Stimulated activated effector memory CD8-positive, alpha-beta T cell treated with anti-CD3 and anti-CD28 coated beads, Interleukin-12 subunit alpha, Interleukin-12 subunit beta, amount 100 ng/mL, for 72 hours (primary cell): ENCODE data around the gene PIK3AP1.

ENCODE experiments used
- ATAC-seq: fragments of 150-1000 bp; cut with Tn5 transposase; 2 replicates; pipeline ENCODE4 v1.10.0; 2021
- DNase-seq, 2 donors: peaks; one replicate each; pipeline ENCODE4 v3.0.0; 2021 to 2022; ENCODE audit warnings: low spot score in 2 of 2
- H3K27ac Mint-ChIP-seq: one replicate; pipeline ENCODE4 v1.8.0; 2022; ENCODE audit warnings: mild to moderate bottlenecking, mixed read lengths
- H3K36me3 Mint-ChIP-seq: one replicate; pipeline ENCODE4 v1.8.0; 2022; ENCODE audit warnings: mild to moderate bottlenecking, mixed read lengths
- H3K4me1 Mint-ChIP-seq: one replicate; pipeline ENCODE4 v1.8.0; 2022; ENCODE audit warnings: mixed read lengths
- H3K4me3 Mint-ChIP-seq: one replicate; pipeline ENCODE4 v1.8.0; 2022; ENCODE audit warnings: mild to moderate bottlenecking, mixed read lengths
- H3K9me3 Mint-ChIP-seq: one replicate; pipeline ENCODE4 v1.8.0; 2022; ENCODE audit warnings: mixed read lengths

The PIK3AP1 gene

DNA sequence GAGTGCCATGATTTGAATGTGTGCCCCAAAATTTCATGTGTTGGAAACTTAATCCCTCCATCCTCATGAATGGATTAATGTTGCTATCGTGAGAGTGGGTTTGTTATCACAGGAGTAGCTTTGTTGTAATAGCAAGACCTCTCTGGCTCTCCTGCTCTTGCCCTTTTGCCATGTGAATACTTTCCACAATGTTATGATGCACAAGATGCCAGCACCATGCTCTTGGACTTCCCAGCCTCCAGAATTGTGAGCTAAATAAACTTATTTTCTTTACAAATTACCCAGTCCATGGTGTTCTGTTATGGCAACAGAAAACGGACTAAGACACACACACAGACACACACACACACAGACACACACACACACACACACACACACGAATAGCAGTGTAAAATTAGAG lies 82.2 kb downstream of the PIK3AP1 start:
- peaks cover 8% of the 10 kb centered on the region for H3K4me1 Mint-ChIP-seq
- ATAC-seq (no peak), DNase-seq (no peak)
- peaks cover 38% of the 10 kb centered on the region for H3K36me3 Mint-ChIP-seq
- no peak overlapping the region for H3K4me3 Mint-ChIP-seq
- no peaks in the 10 kb centered on the region for H3K9me3 Mint-ChIP-seq
- H3K27ac Mint-ChIP-seq: peak overlapping the region; percentile 15

DNA sequence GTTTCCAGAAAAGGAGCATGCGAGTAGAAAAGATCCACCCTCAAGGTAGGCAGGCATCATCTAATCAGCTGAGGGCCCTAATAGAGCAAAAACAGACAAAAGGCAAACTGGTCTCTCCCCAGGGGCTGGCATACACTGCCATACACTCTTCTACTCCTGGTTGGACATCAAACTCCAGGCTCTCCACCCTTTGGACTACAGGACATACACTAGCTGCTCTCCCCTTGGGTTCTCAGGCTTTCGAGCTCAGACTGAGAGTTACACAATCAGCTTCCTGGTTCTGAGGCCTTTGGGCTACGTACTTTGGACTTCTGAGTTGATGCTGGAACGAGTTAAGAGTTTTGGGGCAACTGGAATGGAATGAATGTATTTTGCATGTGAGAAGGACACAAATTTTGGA lies 82.6 kb downstream of the PIK3AP1 start:
- H3K9me3 Mint-ChIP-seq: no peaks in the 10 kb centered on the region
- no peak overlapping the region for H3K4me3 Mint-ChIP-seq
- DNase-seq (no peak), ATAC-seq (no peak)
- H3K27ac Mint-ChIP-seq: peak overlapping the region; percentile 15
- H3K4me1 Mint-ChIP-seq: peaks cover 8% of the 10 kb centered on the region
- H3K36me3 Mint-ChIP-seq: peaks cover 41% of the 10 kb centered on the region

DNA sequence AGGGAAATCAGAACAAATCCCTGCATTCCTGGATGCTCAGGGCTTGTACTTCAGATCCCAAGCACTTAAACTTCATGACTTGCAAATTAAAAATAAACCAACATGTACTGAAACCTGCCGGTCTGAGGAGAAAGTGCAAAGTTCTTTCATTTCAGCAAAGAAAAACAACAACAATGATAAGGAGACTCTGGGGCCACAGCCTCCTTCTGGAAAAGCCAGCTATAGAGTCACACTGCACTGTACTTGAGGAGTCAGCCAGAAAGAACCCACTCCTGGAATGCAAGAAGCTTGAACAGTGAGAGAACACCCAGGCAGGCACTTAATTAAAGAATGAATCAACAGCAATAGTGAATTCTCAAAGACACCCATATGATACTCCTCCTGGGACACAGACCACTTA lies 83.8 kb downstream of the PIK3AP1 start:
- ATAC-seq (no peak), DNase-seq (no peak)
- Mint-ChIP-seq H3K4me3 (no peak overlapping the region), H3K36me3 (peaks cover 50% of the 10 kb centered on the region), H3K4me1 (no peaks in the 10 kb centered on the region), H3K27ac (peak overlapping the region; percentile 77), H3K9me3 (no peaks in the 10 kb centered on the region)

GRCh38 chr10:96632974-96633710 lies 87.2 kb downstream of the PIK3AP1 start:
- peaks cover 57% of the 10 kb centered on the region for H3K36me3 Mint-ChIP-seq
- ATAC-seq: no peak
- no peak overlapping the region for H3K4me3 Mint-ChIP-seq
- DNase-seq: no peak
- no peaks in the 10 kb centered on the region for H3K9me3 Mint-ChIP-seq
- no peaks in the 10 kb centered on the region for H3K4me1 Mint-ChIP-seq
- H3K27ac Mint-ChIP-seq: no peak overlapping the region

DNA sequence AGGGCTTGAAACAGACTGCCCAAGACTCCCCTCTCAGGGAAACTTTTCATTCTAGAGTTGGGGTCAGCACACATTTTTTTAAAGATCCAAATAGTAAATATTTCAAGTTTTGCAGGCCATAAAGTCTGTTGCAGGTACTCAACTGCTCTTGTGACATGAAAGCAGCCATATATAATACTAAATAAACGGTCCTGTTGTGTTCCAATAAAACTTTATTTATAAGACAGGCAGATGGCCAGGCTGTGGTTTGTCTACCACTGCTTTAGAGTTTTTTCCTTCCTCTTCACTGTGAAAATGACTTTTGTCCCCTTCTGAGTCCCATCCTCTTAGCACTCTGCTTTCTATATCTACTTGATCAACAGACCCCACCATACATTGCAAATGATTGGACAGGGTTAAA lies 93.0 kb downstream of the PIK3AP1 start:
- Mint-ChIP-seq H3K27ac (no peak overlapping the region), H3K36me3 (peaks cover 78% of the 10 kb centered on the region), H3K4me1 (no peaks in the 10 kb centered on the region), H3K9me3 (no peaks in the 10 kb centered on the region), H3K4me3 (no peak overlapping the region)
- DNase-seq (no peak), ATAC-seq (no peak)

DNA sequence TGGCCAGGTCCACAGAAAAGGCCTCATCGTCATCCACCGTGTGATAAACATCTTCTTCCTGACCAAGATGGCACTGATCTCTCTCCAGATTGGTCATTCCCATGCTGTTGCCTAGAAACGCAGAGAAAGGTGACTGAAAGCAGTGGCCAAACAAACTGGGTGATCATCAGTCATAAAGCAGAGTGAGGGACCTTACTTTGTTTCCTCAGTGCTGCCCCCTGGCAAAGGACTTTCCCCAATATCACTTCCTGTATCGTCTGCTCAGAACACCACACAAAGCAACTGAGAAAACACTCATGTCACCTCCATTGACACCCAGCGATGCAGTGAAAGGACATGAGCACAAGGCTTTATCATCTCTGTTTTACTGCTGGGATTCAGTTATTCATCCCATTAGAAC lies 93.5 kb downstream of the PIK3AP1 start:
- H3K4me3 Mint-ChIP-seq: no peak overlapping the region
- H3K27ac Mint-ChIP-seq: no peak overlapping the region
- DNase-seq (no peak), ATAC-seq (peak; percentile 55)
- H3K4me1 Mint-ChIP-seq: no peaks in the 10 kb centered on the region
- H3K36me3 Mint-ChIP-seq: peaks cover 73% of the 10 kb centered on the region
- H3K9me3 Mint-ChIP-seq: no peaks in the 10 kb centered on the region

DNA sequence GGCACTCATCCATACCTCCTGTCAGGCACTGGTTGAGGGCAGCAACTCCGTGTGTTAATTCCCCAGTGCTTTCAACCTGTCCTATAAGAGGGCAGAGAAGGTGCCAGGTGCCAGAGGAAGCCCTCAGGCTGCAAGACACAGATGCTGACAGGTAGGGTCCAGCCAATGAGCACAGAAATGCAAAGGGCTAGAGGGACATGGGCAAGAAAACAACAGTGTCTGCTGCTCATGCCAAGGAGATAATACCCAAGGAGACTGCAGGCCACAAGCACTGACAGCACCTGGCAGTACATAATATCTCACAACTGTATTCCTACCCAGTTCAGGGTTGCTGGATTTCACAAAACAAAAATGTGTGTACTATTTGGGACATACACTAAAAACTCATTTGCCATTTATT lies 95.1 kb downstream of the PIK3AP1 start:
- H3K9me3 Mint-ChIP-seq: no peaks in the 10 kb centered on the region
- no peak overlapping the region for H3K27ac Mint-ChIP-seq
- DNase-seq (no peak), ATAC-seq (no peak)
- no peak overlapping the region for H3K4me3 Mint-ChIP-seq
- H3K4me1 Mint-ChIP-seq: no peaks in the 10 kb centered on the region
- peaks cover 67% of the 10 kb centered on the region for H3K36me3 Mint-ChIP-seq

- DNase-seq (no peak), ATAC-seq (no peak)
- Mint-ChIP-seq H3K4me3 (no peak overlapping the region), H3K36me3 (peaks cover 60% of the 10 kb centered on the region), H3K27ac (no peak overlapping the region), H3K4me1 (no peaks in the 10 kb centered on the region), H3K9me3 (no peaks in the 10 kb centered on the region)
Observed at GRCh38 chr10:96622013-96622787, 98.1 kb downstream of the PIK3AP1 start.

DNA sequence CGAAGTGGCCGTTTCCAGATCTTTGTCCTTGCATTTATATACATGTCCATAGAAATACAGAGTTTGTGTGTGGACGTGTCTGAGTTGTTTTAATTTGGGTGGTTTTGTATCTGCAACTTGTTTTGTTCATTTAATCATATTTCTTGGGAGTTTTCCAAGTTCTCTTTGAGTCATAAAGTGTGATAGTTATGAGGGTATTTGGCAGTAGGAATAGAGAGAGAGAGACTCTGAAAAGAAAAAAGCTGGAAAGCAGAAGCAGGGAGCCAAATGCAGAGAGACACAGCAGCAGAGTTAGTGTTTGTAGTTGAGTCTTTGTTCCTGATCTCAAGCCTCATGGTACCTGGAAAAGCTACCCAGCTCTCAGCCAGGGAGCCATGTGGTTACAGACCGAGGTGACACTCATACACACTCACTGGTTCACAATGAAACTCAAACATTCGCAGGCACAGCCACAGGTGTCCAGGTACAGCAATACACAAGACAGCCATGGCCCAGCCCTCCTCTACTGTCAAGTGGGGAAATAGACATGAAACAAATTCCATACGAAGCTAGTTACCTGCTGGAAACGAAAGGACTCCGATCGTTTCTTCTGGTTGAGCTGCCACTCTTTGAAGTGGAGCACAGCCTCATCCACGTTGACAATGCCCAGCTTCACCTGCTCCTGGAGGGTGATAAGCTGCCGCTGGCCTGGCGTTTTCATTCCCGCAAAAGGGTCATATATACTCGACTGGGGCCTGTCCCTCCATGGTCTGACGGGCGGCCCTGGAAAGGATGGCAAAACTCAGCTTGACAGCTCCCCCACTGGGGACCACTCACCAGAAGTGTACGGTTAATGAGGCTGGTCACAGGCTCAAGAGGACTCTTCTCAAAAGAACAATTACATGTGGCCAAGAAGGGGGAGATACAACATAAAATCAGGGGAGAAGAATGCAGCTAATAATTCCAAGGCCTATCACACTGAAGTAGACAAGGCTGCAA lies 100.2 kb downstream of the PIK3AP1 start:
- Mint-ChIP-seq H3K4me1 (peaks cover 5% of the 10 kb centered on the region), H3K4me3 (no peak overlapping the region), H3K36me3 (peaks cover 60% of the 10 kb centered on the region), H3K9me3 (no peaks in the 10 kb centered on the region), H3K27ac (peak overlapping the region; percentile 65)
- ATAC-seq: no peak
- no peak for DNase-seq

- DNase-seq: no peak
- no peak for ATAC-seq
- peak overlapping the region; percentile 65 for H3K27ac Mint-ChIP-seq
- H3K4me3 Mint-ChIP-seq: no peak overlapping the region
- peaks cover 67% of the 10 kb centered on the region for H3K36me3 Mint-ChIP-seq
- H3K9me3 Mint-ChIP-seq: no peaks in the 10 kb centered on the region
- H3K4me1 Mint-ChIP-seq: peaks cover 13% of the 10 kb centered on the region
Observed at GRCh38 chr10:96619120-96619519, 101.2 kb downstream of the PIK3AP1 start.

DNA sequence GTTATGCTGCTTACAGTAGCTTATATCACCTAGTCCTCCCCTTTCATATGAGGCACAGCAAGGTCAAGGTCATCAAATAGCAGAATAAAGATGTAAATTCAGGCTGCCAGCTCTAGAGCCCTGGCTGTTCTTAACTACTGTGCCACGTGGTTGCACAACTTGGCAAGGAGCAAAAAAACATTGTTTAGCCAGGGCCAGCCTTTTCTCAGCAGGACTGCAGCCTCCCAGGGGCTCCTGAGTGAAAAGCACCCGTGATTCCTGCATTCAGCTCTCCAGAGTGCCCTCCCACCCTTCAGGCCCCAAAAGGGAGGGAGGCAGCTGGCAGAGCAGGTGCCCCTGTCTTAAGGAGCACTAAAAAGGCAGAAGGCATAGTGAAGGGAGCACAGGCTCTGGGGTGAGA lies 101.7 kb downstream of the PIK3AP1 start:
- H3K9me3 Mint-ChIP-seq: no peaks in the 10 kb centered on the region
- ATAC-seq (no peak), DNase-seq (no peak)
- peaks cover 13% of the 10 kb centered on the region for H3K4me1 Mint-ChIP-seq
- H3K36me3 Mint-ChIP-seq: peaks cover 66% of the 10 kb centered on the region
- H3K4me3 Mint-ChIP-seq: no peak overlapping the region
- H3K27ac Mint-ChIP-seq: peak overlapping the region; percentile 15

DNA sequence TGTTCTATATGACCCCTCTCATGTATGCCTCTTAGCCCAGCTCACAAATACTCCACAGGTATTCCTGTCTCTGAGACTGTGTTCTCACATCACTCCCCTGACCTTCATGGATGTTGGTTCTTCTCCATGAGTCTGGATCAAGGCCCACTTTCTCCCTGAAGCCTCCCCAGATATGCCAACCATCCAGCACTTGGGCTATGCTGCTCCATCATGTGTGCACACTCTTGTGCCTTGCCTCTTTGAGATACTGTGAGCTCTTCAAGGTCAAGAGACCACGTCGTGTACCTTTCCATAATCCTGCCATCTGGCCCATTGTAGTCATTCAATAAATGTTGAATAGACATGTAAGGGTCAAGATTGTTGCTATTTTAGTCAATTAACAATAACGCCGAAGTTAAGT lies 103.4 kb downstream of the PIK3AP1 start:
- Mint-ChIP-seq H3K27ac (peak overlapping the region; percentile 15), H3K4me3 (no peak overlapping the region), H3K9me3 (no peaks in the 10 kb centered on the region), H3K4me1 (peaks cover 13% of the 10 kb centered on the region), H3K36me3 (peaks cover 69% of the 10 kb centered on the region)
- ATAC-seq (no peak), DNase-seq (no peak)

DNA sequence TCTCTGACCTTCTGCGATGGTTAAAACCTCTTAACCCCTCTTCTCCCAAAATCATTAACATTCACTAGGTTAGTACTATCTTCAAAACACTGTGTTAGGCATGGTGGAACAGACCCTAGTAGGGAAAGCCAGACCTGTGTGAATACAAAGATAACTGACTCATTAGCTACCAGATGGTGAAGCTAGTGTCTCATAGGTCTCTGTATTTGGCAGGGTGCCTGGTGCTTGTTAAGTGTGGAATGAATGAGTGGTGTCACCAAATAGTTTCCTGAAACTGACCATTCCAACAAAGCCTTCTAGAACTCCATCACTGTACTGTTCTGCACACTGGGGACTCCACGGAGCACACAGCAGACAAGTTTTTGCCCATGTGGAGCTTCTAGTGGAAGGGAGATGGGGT lies 105.8 kb downstream of the PIK3AP1 start:
- Mint-ChIP-seq H3K4me1 (peaks cover 20% of the 10 kb centered on the region), H3K27ac (peak overlapping the region; percentile 11), H3K9me3 (no peaks in the 10 kb centered on the region), H3K4me3 (no peak overlapping the region), H3K36me3 (peaks cover 77% of the 10 kb centered on the region)
- DNase-seq (no peak), ATAC-seq (peak; percentile 46)

DNA sequence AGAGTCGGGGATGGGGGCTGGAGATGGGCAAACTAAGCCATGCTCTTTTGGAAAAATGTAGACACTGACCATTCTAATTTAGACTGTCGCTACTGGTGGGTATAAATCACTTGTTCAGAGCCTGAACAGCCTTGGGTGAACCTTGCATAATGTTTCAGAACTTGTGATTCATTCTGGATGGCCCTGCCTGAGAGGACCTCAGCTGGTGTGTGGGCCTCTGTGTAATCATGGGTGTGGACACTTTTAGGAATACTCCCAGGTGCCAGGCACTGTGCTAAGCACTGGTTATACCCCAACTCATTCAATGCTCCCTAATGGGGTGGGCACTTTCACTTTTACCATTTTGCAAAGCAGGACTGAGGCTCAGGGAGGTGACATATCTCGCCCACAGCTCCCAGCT lies 106.7 kb downstream of the PIK3AP1 start:
- Mint-ChIP-seq H3K36me3 (peaks cover 84% of the 10 kb centered on the region), H3K4me3 (no peak overlapping the region), H3K4me1 (peaks cover 20% of the 10 kb centered on the region), H3K9me3 (no peaks in the 10 kb centered on the region), H3K27ac (no peak overlapping the region)
- ATAC-seq (no peak), DNase-seq (no peak)
